ENCODE data around the gene SRRM4. TPM values are rescaled to one million over a fixed set of nuclear protein-coding genes. Genes with fewer than 3 reads are reported as not detected.

The SRRM4 gene
- polyA plus RNA-seq, 1 donor from 2014 or later: 9.9 TPM

DNA sequence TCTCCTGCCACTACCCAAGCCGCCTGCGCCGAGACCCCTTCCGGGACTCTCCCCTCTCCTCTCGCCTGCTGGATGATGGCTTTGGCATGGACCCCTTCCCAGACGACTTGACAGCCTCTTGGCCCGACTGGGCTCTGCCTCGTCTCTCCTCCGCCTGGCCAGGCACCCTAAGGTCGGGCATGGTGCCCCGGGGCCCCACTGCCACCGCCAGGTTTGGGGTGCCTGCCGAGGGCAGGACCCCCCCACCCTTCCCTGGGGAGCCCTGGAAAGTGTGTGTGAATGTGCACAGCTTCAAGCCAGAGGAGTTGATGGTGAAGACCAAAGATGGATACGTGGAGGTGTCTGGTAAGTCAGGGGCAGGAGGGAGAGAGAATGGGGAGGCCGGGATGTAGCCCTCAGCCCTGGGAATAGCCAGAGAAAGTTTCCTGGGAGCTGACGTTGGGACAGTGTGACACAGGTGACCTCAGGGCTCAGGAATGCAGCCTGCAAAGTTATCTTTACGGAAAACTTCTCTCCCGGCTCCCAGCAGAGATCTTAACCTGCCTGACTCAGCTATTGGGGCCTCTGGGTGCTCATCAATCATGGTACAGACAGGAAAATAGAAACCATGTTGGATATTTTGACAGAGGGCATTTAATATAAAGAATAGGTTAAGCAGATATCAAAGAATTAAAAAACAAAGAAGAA is 198.1 kb downstream of the SRRM4 start:
- no peak overlapping the region for H3K4me3 ChIP-seq (ENCODE audit: low read length)
- no peaks in the 10 kb centered on the region for H3K36me3 ChIP-seq (ENCODE audit: insufficient read depth, low read length)
- no peak overlapping the region for H3K4me2 ChIP-seq (ENCODE audit: low read length)
- no peaks in the 10 kb centered on the region for H3K27me3 ChIP-seq (ENCODE audit: insufficient read depth, low read depth, low read length)
- H3K79me2 ChIP-seq (replicated peaks; ENCODE audit: insufficient read depth, low read length): no peaks in the 10 kb centered on the region
- H4K20me1 ChIP-seq (ENCODE audit: insufficient read depth): no peaks in the 10 kb centered on the region
- H3K9me2 ChIP-seq (ENCODE audit: insufficient read depth, low read length): no peaks in the 10 kb centered on the region
- TF ChIP-seq POLR2AphosphoS5 (IDR thresholded peaks at IDR 0.05) (no peak), TAF1 (IDR thresholded peaks at IDR 0.05; ENCODE audit: low read depth) (no peak)
- TF ChIP-seq, protein P1, sequence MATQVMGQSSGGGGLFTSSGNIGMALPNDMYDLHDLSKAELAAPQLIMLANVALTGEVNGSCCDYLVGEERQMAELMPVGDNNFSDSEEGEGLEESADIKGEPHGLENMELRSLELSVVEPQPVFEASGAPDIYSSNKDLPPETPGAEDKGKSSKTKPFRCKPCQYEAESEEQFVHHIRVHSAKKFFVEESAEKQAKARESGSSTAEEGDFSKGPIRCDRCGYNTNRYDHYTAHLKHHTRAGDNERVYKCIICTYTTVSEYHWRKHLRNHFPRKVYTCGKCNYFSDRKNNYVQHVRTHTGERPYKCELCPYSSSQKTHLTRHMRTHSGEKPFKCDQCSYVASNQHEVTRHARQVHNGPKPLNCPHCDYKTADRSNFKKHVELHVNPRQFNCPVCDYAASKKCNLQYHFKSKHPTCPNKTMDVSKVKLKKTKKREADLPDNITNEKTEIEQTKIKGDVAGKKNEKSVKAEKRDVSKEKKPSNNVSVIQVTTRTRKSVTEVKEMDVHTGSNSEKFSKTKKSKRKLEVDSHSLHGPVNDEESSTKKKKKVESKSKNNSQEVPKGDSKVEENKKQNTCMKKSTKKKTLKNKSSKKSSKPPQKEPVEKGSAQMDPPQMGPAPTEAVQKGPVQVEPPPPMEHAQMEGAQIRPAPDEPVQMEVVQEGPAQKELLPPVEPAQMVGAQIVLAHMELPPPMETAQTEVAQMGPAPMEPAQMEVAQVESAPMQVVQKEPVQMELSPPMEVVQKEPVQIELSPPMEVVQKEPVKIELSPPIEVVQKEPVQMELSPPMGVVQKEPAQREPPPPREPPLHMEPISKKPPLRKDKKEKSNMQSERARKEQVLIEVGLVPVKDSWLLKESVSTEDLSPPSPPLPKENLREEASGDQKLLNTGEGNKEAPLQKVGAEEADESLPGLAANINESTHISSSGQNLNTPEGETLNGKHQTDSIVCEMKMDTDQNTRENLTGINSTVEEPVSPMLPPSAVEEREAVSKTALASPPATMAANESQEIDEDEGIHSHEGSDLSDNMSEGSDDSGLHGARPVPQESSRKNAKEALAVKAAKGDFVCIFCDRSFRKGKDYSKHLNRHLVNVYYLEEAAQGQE (IDR thresholded peaks at IDR 0.05; ENCODE audit: borderline replicate concordance): no peak
- H3F3A ChIP-seq (ENCODE audit: insufficient read depth, low read length, poor library complexity, severe bottlenecking): no peaks in the 10 kb centered on the region
- H3K27ac ChIP-seq (ENCODE audit: low read length): no peak overlapping the region
- no peak overlapping the region for H3K9ac ChIP-seq (ENCODE audit: low read length)
- H2AFZ ChIP-seq (ENCODE audit: low read depth, low read length): no peak overlapping the region
- no peaks in the 10 kb centered on the region for H3K9me3 ChIP-seq (ENCODE audit: low read length)

DNA sequence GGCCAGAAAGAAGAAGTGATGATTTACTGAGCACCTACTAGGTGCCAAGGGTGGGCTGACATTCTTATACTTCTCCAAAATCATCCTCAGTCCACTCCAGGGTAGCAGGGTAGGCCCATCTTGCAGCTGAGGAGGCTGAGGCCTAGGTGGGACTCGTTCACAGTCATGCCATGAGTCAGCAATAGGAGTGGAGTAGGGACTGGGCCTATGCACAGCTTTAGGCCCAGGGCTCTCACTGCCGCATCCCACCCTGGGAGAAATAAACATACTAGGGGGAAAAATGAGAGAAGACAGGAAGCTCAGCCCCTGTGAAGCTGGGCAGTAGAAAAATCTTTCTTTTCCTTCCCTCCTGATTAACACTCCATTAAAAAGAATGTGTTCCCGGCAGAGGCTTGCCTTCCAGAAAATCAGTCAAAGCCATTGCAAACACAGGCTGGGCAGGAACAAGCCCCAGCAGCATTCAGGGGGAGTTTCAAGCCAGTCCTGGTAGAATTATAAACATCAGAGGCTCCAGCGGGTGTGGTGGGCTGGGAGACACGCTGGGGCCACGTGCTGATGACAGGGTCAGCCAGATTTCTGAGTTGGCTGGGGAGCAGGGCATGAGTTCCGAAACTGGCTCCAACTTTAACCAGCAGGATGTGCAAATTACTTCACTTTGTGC is 199.2 kb downstream of the SRRM4 start:
- Histone ChIP-seq H3K9me3 (ENCODE audit: low read length) (no peaks in the 10 kb centered on the region), H4K20me1 (ENCODE audit: insufficient read depth) (no peaks in the 10 kb centered on the region), H3F3A (ENCODE audit: insufficient read depth, low read length, poor library complexity, severe bottlenecking) (no peaks in the 10 kb centered on the region), H3K27ac (ENCODE audit: low read length) (no peak overlapping the region), H3K79me2 (replicated peaks; ENCODE audit: insufficient read depth, low read length) (no peaks in the 10 kb centered on the region), H3K9ac (ENCODE audit: low read length) (no peak overlapping the region), H3K4me3 (ENCODE audit: low read length) (no peak overlapping the region), H3K36me3 (ENCODE audit: insufficient read depth, low read length) (no peaks in the 10 kb centered on the region), H3K4me2 (ENCODE audit: low read length) (no peak overlapping the region), H3K9me2 (ENCODE audit: insufficient read depth, low read length) (no peaks in the 10 kb centered on the region), H2AFZ (ENCODE audit: low read depth, low read length) (no peak overlapping the region), H3K27me3 (ENCODE audit: insufficient read depth, low read depth, low read length) (no peaks in the 10 kb centered on the region)
- TF ChIP-seq, protein P1 (IDR thresholded peaks at IDR 0.05; ENCODE audit: borderline replicate concordance): no peak
- TF ChIP-seq EP300 (conservative IDR thresholded peaks at IDR 0.05; ENCODE audit: poor library complexity, severe bottlenecking) (no peak), POLR2AphosphoS5 (IDR thresholded peaks at IDR 0.05) (no peak), SMC3 (conservative IDR thresholded peaks at IDR 0.05; ENCODE audit: poor library complexity) (no peak), TAF1 (IDR thresholded peaks at IDR 0.05; ENCODE audit: low read depth) (no peak), EZH2 (IDR thresholded peaks at IDR 0.05; ENCODE audit: borderline replicate concordance, insufficient read depth, low read length, poor library complexity, severe bottlenecking) (no peak)
